ENCODE data around the gene MN1. TPM values are rescaled to one million over a fixed set of nuclear protein-coding genes. Genes with fewer than 3 reads are reported as not detected.

The MN1 gene
- polyA plus RNA-seq, 1 donor, result 11.7 TPM

GRCh38 chr22:27827604-27828587, 26.3 kb upstream of the MN1 start:
- no peak for DNase-seq

GRCh38 chr22:27825174-27825573, 23.6 kb upstream of the MN1 start:
- DNase-seq, result no peak

GRCh38 chr22:27823221-27823620, 21.7 kb upstream of the MN1 start:
- no peak for DNase-seq

GRCh38 chr22:27820896-27821866, 19.6 kb upstream of the MN1 start:
- DNase-seq, result no peak

- no peak for DNase-seq
Measured at GRCh38 chr22:27816552-27816951, 15.0 kb upstream of the MN1 start.

- no peak for DNase-seq
Measured at GRCh38 chr22:27815826-27816530, 14.4 kb upstream of the MN1 start.

- no peak for DNase-seq
Measured at GRCh38 chr22:27814993-27815392, 13.4 kb upstream of the MN1 start.

- DNase-seq, result no peak
Measured at GRCh38 chr22:27811778-27812177, 10.2 kb upstream of the MN1 start.

GRCh38 chr22:27810609-27811151, 9.1 kb upstream of the MN1 start:
- DNase-seq, result no peak

GRCh38 chr22:27809700-27810608, 8.4 kb upstream of the MN1 start:
- DNase-seq, result no peak

GRCh38 chr22:27809226-27809603, 7.7 kb upstream of the MN1 start:
- DNase-seq, result no peak

- no peak for DNase-seq
Measured at GRCh38 chr22:27808451-27809225, 7.1 kb upstream of the MN1 start.

GRCh38 chr22:27805841-27806240, 4.3 kb upstream of the MN1 start:
- DNase-seq, result no peak

- no peak for DNase-seq
Measured at GRCh38 chr22:27804470-27805297, 3.1 kb upstream of the MN1 start.

- no peak for DNase-seq
Measured at GRCh38 chr22:27803841-27804415, 2.4 kb upstream of the MN1 start.

GRCh38 chr22:27802346-27803073, 954 bp upstream of the MN1 start:
- no peak for DNase-seq

GRCh38 chr22:27801202-27801615, 347 bp downstream of the MN1 start:
- no peak for DNase-seq
